GM12891 (cell line): Measurements from ENCODE around the gene PEX11A.

ENCODE experiments used
- PAX5 ChIP-seq: IDR thresholded peaks from 2 replicates; pipeline ENCODE4 v1.6.1; 2011; ENCODE audit warnings: low read length, moderate library complexity, mild to moderate bottlenecking; ENCODE audit not compliant: insufficient read depth, severe bottlenecking
- POLR2A ChIP-seq: IDR thresholded peaks from 2 replicates; pipeline ENCODE4 v1.6.1; 2011; ENCODE audit warnings: low read depth, low read length, control low read depth
- POLR2AphosphoS5 ChIP-seq: IDR thresholded peaks from 2 replicates; pipeline ENCODE4 v1.6.1; 2011; ENCODE audit warnings: low read depth, low read length, control low read depth
- SPI1 ChIP-seq: IDR thresholded peaks from 2 replicates; pipeline ENCODE4 v1.6.1; 2011; ENCODE audit warnings: low read depth, low read length, control low read depth
- TAF1 ChIP-seq: IDR thresholded peaks from 2 replicates; pipeline ENCODE4 v1.6.1; 2011; ENCODE audit warnings: low read depth, low read length, control low read depth

GRCh38 chr15:89652666-89653065 is 37.9 kb downstream of the PEX11A start:
- TF ChIP-seq POLR2A (no peak), SPI1 (no peak), POLR2AphosphoS5 (no peak), TAF1 (no peak), PAX5 (no peak)
